Right lobe of liver (tissue), 6 donors: ENCODE data around the gene ITPR2. TPM values are rescaled to one million over a fixed set of nuclear protein-coding genes. Genes with fewer than 3 reads are reported as not detected.

Experiments used
- ATAC-seq, 4 donors: fragments of 200-7000 bp; cut with Tn5 transposase; one replicate each; pipeline ENCODE4 v1.9.1; 2020; ENCODE audit warnings: mild to moderate bottlenecking in 4 of 4, moderate library complexity in 4 of 4
- DNase-seq, 3 donors: peaks; one replicate each; pipeline ENCODE4 v3.0.0-alpha.2; 2020
- H3K27ac ChIP-seq, 3 donors: fragments of 200-600 bp; one replicate each; pipeline ENCODE4 v1.8.0; 2022
- H3K27me3 ChIP-seq, 2 donors: fragments of 200-600 bp; one replicate each; pipeline ENCODE4 v1.8.0; 2022
- H3K36me3 ChIP-seq, 4 donors: fragments of 200-600 bp; sonication (generic) in 1 of 4; one replicate each; pipeline versions ENCODE4 v1.5.1 to v1.8.0; 2017 to 2022; ENCODE audit warnings: control low read depth in 1 of 4
- H3K4me1 ChIP-seq, 4 donors: fragments of 200-600 bp; sonication (generic) in 1 of 4; one replicate each; pipeline versions ENCODE4 v1.5.1 to v1.8.0; 2017 to 2022; ENCODE audit warnings: control low read depth in 1 of 4
- H3K4me3 ChIP-seq, 3 donors: fragments of 200-600 bp; one replicate each; pipeline ENCODE4 v1.8.0; 2022
- H3K9me3 ChIP-seq, 4 donors: fragments of 200-600 bp; sonication (generic) in 1 of 4; one replicate each; pipeline versions ENCODE4 v1.5.1 to v1.8.0; 2017 to 2022; ENCODE audit warnings: control low read depth in 1 of 4
- POLR2A ChIP-seq: fragments of 450-650 bp; IDR thresholded peaks from one replicate; pipeline ENCODE4 v1.6.1; 2017; ENCODE audit warnings: antibody characterized with exemption, mild to moderate bottlenecking
- WGBS: methylation state at CpG from one replicate; pipeline ENCODE4 v1.1.6; 2018; ENCODE audit warnings: low coverage, low lambda C conversion rate; ENCODE audit not compliant: insufficient coverage; ENCODE audit errors: missing lambda C conversion rate; 5-methylcytosine and 5-hydroxymethylcytosine counted together
- intact Hi-C, 2 donors: fragments of 100-400 bp; cut with DNase I; formaldehyde crosslinking; loops; one replicate each; pipeline versions ENCODE4 v1.11.2 to v1.14.1; 2022
- total RNA-seq, 6 experiments: library from RNA; depleted of rRNA in 2 of 6; stranded (reverse); fragments of >200 nt in 2 of 6; fragmentation: NEBNext Ultra II Directional in 3 of 6; extraction: Animal tissue kit (Norgen Biotek cat#: 25700) in 3 of 6; gene quantifications; one replicate each; pipeline versions ENCODE4 v1.1.0 to v1.2.4, GENCODE V29; 2016 to 2023
- TF ChIP-seq, protein P1 (sequence below), 4 donors: fragments of 200-600 bp in 3 of 4; fragments of 450-650 bp in 1 of 4; IDR thresholded peaks; one replicate each; pipeline versions ENCODE4 v1.5.1 to v1.8.0; 2016 to 2022; ENCODE audit warnings: antibody characterized with exemption in 4 of 4, mild to moderate bottlenecking in 2 of 4
- donor health status: DM: no; HTN: yes; CAD: no.
- donor health status: DM: no; HTN: no; CAD: no.
- donor health status: DM: no; HTN: no; CAD: no.
- donor health status: DM: no; HTN: yes; CAD: no.
- donor health status: DM: no; HTN: yes; CAD: no.

Gene ITPR2
- total RNA-seq, 6 experiments from 2014 or later = 39.3 to 114 (median 57.2) TPM

- no peaks in the 10 kb centered on the region for H3K27me3 ChIP-seq
- H3K4me1 ChIP-seq = no peaks in the 10 kb centered on the region
- peaks cover 0 to 30% (median 0%) of the 10 kb centered on the region in 4 donors for H3K36me3 ChIP-seq
- H3K9me3 ChIP-seq = no peaks in the 10 kb centered on the region
- intact Hi-C loops = no loop called here
- TF ChIP-seq, protein P1, sequence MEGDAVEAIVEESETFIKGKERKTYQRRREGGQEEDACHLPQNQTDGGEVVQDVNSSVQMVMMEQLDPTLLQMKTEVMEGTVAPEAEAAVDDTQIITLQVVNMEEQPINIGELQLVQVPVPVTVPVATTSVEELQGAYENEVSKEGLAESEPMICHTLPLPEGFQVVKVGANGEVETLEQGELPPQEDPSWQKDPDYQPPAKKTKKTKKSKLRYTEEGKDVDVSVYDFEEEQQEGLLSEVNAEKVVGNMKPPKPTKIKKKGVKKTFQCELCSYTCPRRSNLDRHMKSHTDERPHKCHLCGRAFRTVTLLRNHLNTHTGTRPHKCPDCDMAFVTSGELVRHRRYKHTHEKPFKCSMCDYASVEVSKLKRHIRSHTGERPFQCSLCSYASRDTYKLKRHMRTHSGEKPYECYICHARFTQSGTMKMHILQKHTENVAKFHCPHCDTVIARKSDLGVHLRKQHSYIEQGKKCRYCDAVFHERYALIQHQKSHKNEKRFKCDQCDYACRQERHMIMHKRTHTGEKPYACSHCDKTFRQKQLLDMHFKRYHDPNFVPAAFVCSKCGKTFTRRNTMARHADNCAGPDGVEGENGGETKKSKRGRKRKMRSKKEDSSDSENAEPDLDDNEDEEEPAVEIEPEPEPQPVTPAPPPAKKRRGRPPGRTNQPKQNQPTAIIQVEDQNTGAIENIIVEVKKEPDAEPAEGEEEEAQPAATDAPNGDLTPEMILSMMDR (IDR thresholded peaks at IDR 0.05) = no peak
- no peak for TF ChIP-seq POLR2A
- ATAC-seq (no peak), DNase-seq (no peak)
- H3K27ac ChIP-seq = no peak overlapping the region
- WGBS = 90% methylated on average over 1 of the region's 1 CpG
- no peak overlapping the region for H3K4me3 ChIP-seq
Observed at GRCh38 chr12:26467351-26467750, 365.6 kb downstream of the ITPR2 start.

DNA sequence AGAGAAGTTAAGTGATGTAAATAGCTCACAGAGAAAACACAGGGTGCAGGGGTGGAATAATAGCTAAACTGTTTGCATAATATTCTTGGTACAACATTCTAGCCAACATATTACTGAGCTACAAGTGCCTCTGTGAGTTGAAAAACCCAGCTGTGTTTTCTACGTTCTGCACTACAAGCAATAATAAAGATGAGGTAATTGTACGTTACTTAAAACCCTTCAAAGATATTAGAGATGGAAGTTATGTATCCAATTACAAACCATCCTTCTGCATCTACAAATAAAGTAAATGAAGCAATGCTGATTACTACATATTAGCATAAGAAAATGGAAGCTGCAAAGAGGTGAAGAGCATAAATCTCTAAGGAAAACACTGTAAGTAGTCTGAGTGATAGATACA, 366.3 kb downstream of the ITPR2 start:
- Histone ChIP-seq H3K4me1 (no peaks in the 10 kb centered on the region), H3K36me3 (peaks cover 0 to 24% (median 0%) of the 10 kb centered on the region in 4 donors), H3K27me3 (no peaks in the 10 kb centered on the region), H3K4me3 (no peak overlapping the region), H3K27ac (no peak overlapping the region), H3K9me3 (no peaks in the 10 kb centered on the region)
- intact Hi-C loops = no loop called here
- ATAC-seq (no peak), DNase-seq (no peak)
- TF ChIP-seq POLR2A = no peak
- TF ChIP-seq, protein P1 (IDR thresholded peaks at IDR 0.05) = no peak
- WGBS = 83% methylated on average over 2 of the region's 2 CpGs

- no peak for TF ChIP-seq POLR2A
- TF ChIP-seq, protein P1 (IDR thresholded peaks at IDR 0.05) = no peak
- WGBS = 85% methylated on average over 4 of the region's 6 CpGs
- ATAC-seq = no peak
Observed at GRCh38 chr12:26465419-26466097, 367.4 kb downstream of the ITPR2 start.

DNA sequence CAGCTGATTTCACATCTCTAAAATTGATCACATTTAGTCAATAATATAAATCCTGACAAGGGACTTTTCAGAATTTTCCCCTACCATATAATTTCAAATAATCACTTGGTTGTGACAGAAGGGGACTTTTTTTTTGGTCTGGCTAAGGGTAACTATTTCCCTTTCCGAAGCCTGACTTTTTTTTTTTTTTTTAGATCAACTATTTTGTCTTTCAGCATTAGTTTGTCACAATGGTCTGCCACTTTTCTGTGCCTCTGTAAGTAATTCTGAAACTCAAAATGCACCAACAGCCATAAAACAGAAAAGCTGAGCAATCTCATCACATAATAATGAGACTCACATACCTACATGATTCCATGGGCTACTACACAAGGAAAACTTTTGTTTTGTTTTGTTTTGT, 371.2 kb downstream of the ITPR2 start:
- intact Hi-C loops = no loop called here
- ATAC-seq (no peak), DNase-seq (no peak)

More at GRCh38 chr12:26465419-26466097, 367.4 kb downstream of the ITPR2 start:
- peaks cover 0 to 23% (median 0%) of the 10 kb centered on the region in 4 donors for H3K36me3 ChIP-seq
- no peaks in the 10 kb centered on the region for H3K27me3 ChIP-seq
- intact Hi-C loops = no loop called here
- H3K4me1 ChIP-seq = no peaks in the 10 kb centered on the region
- H3K9me3 ChIP-seq = no peaks in the 10 kb centered on the region
- DNase-seq = no peak
- H3K4me3 ChIP-seq = no peak overlapping the region
- no peak overlapping the region for H3K27ac ChIP-seq

GRCh38 chr12:26460361-26460760, 372.6 kb downstream of the ITPR2 start:
- Histone ChIP-seq H3K9me3 (no peaks in the 10 kb centered on the region), H3K4me1 (no peaks in the 10 kb centered on the region), H3K27ac (no peak overlapping the region), H3K36me3 (peaks cover 0 to 22% (median 6%) of the 10 kb centered on the region in 4 donors), H3K27me3 (no peaks in the 10 kb centered on the region), H3K4me3 (no peak overlapping the region)
- TF ChIP-seq, protein P1 (IDR thresholded peaks at IDR 0.05) = no peak
- TF ChIP-seq POLR2A = no peak
- no peak for ATAC-seq
- 58% methylated on average over 4 of the region's 6 CpGs for whole genome bisulfite sequencing
- intact Hi-C loops = no loop called here
- no peak for DNase-seq

More for the DNA sequence above, 371.2 kb downstream of the ITPR2 start:
- peaks cover 0 to 28% (median 6%) of the 10 kb centered on the region in 4 donors for H3K36me3 ChIP-seq
- H3K27me3 ChIP-seq = no peaks in the 10 kb centered on the region
- H3K27ac ChIP-seq = no peak overlapping the region
- TF ChIP-seq POLR2A = no peak
- 71% methylated on average over 1 of the region's 1 CpG for WGBS
- no peak overlapping the region for H3K4me3 ChIP-seq
- no peaks in the 10 kb centered on the region for H3K9me3 ChIP-seq
- no peaks in the 10 kb centered on the region for H3K4me1 ChIP-seq
